Lower lobe of right lung (tissue), 2 donors: ENCODE results near the gene GPX4. TPM values are rescaled to one million over a fixed set of nuclear protein-coding genes. Genes with fewer than 3 reads are reported as not detected.
A peak's percentile ranks its signal among the peaks of the same experiment; 100 is the strongest.

Source experiments
- ATAC-seq, 2 donors: fragments of 200-7000 bp; cut with Tn5 transposase; one replicate each; pipeline ENCODE4 v1.9.1; 2020 to 2022; ENCODE audit warnings: mild to moderate bottlenecking in 2 of 2, moderate library complexity in 2 of 2
- DNase-seq: peaks from one replicate; pipeline ENCODE4 v3.0.0-alpha.2; 2020
- H3K27ac ChIP-seq: fragments of 200-600 bp; one replicate; pipeline ENCODE4 v1.8.0; 2022
- H3K27me3 ChIP-seq: fragments of 200-600 bp; one replicate; pipeline ENCODE4 v1.8.0; 2022; ENCODE audit warnings: low read depth
- H3K36me3 ChIP-seq: fragments of 200-600 bp; one replicate; pipeline ENCODE4 v1.8.0; 2022; ENCODE audit warnings: mild to moderate bottlenecking
- H3K4me1 ChIP-seq: fragments of 200-600 bp; one replicate; pipeline ENCODE4 v1.8.0; 2022
- H3K4me3 ChIP-seq: fragments of 200-600 bp; one replicate; pipeline ENCODE4 v1.8.0; 2022; ENCODE audit warnings: mild to moderate bottlenecking
- H3K9me3 ChIP-seq: fragments of 200-600 bp; one replicate; pipeline ENCODE4 v1.8.0; 2022
- CTCF ChIP-seq: fragments of 200-600 bp; IDR thresholded peaks from one replicate; pipeline ENCODE4 v1.8.0; 2022; ENCODE audit warnings: antibody characterized with exemption, mild to moderate bottlenecking
- intact Hi-C: fragments of 100-400 bp; cut with DNase I; formaldehyde crosslinking; loops from one replicate; pipeline ENCODE4 v1.11.0; 2022
- long read RNA-seq: library from polyadenylated mRNA; unstranded; transcript quantifications from one replicate; pipeline ENCODE4 v2.0.0, GENCODE V29; 2021
- total RNA-seq: library from RNA; stranded (reverse); fragmentation: NEBNext Ultra II Directional; extraction: Animal tissue kit (Norgen Biotek cat#: 25700); gene quantifications from one replicate; pipeline ENCODE4 v1.2.1, GENCODE V29; 2021
- donor health status: DM: no; HTN: yes; CAD: no; lungs with severe emphysema.

Gene GPX4
- 378 TPM for total RNA-seq
- long read RNA-seq, transcript GPX4-201 (7 exons, 919 nt) = major isoform, 203 of 328 reads
- long read RNA-seq, transcript GPX4-204 (6 exons, 536 nt) = minor isoform, 11 of 328 reads
- long read RNA-seq, partial matches to known transcripts = 56 of 328 reads
- long read RNA-seq, other reads (novel, unspliced or antisense) = 55 of 328 reads

- ATAC-seq = peak; percentile 87 to 91
- no peaks in the 10 kb centered on the region for H3K27me3 ChIP-seq
- DNase-seq = peak; percentile 99
- H3K9me3 ChIP-seq = no peaks in the 10 kb centered on the region
- H3K27ac ChIP-seq = peak within 1 kb of the TSS; percentile 92
- H3K4me3 ChIP-seq = peak within 1 kb of the TSS; percentile 71
- peaks cover 30% of the 10 kb centered on the region for H3K36me3 ChIP-seq
- H3K4me1 ChIP-seq = peaks cover 67% of the 10 kb centered on the region
- intact Hi-C loops = no loop called here
- no peak for TF ChIP-seq CTCF
These were observed at the start of gene GPX4 for GRCh38 chr19:1103708-1104310. TSS of gene GPX4 (plus strand) at chr19:1103994. CDS start at chr19:1104044, 50 bp downstream.

GRCh38 chr19:1054102-1055027 lies 49.4 kb upstream of the GPX4 start:
- Histone ChIP-seq H3K9me3 (peaks cover 20% of the 10 kb centered on the region), H3K4me1 (no peaks in the 10 kb centered on the region), H3K36me3 (peaks cover 6% of the 10 kb centered on the region), H3K27me3 (no peaks in the 10 kb centered on the region), H3K27ac (no peak overlapping the region), H3K4me3 (no peak overlapping the region)
- no peak for DNase-seq
- no peak for TF ChIP-seq CTCF
- ATAC-seq = no peak
- intact Hi-C loops = no loop called here

GRCh38 chr19:1055028-1055425 lies 48.8 kb upstream of the GPX4 start:
- intact Hi-C loops = no loop called here
- H3K4me1 ChIP-seq = no peaks in the 10 kb centered on the region
- ATAC-seq = no peak
- H3K9me3 ChIP-seq = peaks cover 20% of the 10 kb centered on the region
- H3K4me3 ChIP-seq = no peak overlapping the region
- H3K27me3 ChIP-seq = no peaks in the 10 kb centered on the region
- no peak for TF ChIP-seq CTCF
- H3K36me3 ChIP-seq = peaks cover 6% of the 10 kb centered on the region
- H3K27ac ChIP-seq = no peak overlapping the region
- no peak for DNase-seq

GRCh38 chr19:1055886-1056620 lies 47.7 kb upstream of the GPX4 start:
- DNase-seq (no peak), ATAC-seq (no peak)
- peaks cover 6% of the 10 kb centered on the region for H3K36me3 ChIP-seq
- no peak for TF ChIP-seq CTCF
- no peak overlapping the region for H3K27ac ChIP-seq
- peaks cover 20% of the 10 kb centered on the region for H3K9me3 ChIP-seq
- H3K4me3 ChIP-seq = no peak overlapping the region
- no peaks in the 10 kb centered on the region for H3K27me3 ChIP-seq
- H3K4me1 ChIP-seq = no peaks in the 10 kb centered on the region
- intact Hi-C loops = no loop called here

GRCh38 chr19:1057176-1057855 lies 46.5 kb upstream of the GPX4 start:
- peak; percentile 26 for TF ChIP-seq CTCF
- no peak overlapping the region for H3K4me3 ChIP-seq
- H3K27ac ChIP-seq = no peak overlapping the region
- H3K27me3 ChIP-seq = no peaks in the 10 kb centered on the region
- peak; percentile 30 to 66 for ATAC-seq
- intact Hi-C loops = no loop called here
- peaks cover 20% of the 10 kb centered on the region for H3K9me3 ChIP-seq
- no peak for DNase-seq
- H3K4me1 ChIP-seq = no peaks in the 10 kb centered on the region
- peaks cover 6% of the 10 kb centered on the region for H3K36me3 ChIP-seq
